Measurements from ENCODE around the gene ZSCAN22. TPM values are rescaled to one million over a fixed set of nuclear protein-coding genes. Genes with fewer than 3 reads are reported as not detected.

ZSCAN22 gene
- total and polyA plus RNA-seq, 2 of the 13 experiments (the other 11 are each of a cell fraction or from before 2014, with no cell fraction given), result 2.5 to 3.5 TPM

DNA sequence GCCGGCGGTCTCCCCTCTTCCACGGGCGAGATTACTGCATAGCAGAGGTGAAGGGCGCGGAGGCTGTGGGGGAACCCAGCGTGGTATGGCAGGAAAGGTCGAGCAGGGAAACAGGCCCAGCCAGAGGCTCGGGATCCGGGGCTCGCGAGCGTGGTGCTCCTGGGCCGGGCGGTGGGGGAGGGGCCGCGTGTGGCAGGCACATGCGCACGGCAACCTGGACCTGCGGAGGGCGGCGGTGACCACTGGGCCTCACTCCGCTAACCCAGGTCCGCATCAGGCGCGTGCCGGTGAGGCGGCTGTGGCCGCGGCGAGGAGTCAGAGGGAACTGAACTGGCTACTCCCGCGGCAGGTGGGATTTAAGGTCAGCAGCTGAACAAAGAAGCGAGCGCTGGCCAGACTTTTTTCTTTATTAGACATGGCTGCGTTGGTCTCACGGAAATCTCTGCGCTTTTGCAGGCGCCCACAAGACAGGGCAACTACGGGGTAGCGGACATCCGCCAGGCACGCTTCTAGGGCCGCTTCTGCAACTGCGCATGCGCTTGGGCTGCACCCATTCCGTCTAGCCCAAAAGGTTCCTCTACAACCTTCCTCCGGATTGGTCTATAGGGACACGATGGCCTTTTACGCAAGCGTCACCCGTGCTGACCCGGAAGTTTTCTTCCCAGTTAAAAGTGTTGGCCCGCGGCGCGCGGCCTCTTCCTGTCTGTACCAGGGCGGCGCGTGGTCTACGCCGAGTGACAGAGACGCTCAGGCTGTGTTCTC is 60.0 kb downstream of the ZSCAN22 start, which contains the start of gene RPS5 (continued):
- TF ChIP-seq, protein P1, sequence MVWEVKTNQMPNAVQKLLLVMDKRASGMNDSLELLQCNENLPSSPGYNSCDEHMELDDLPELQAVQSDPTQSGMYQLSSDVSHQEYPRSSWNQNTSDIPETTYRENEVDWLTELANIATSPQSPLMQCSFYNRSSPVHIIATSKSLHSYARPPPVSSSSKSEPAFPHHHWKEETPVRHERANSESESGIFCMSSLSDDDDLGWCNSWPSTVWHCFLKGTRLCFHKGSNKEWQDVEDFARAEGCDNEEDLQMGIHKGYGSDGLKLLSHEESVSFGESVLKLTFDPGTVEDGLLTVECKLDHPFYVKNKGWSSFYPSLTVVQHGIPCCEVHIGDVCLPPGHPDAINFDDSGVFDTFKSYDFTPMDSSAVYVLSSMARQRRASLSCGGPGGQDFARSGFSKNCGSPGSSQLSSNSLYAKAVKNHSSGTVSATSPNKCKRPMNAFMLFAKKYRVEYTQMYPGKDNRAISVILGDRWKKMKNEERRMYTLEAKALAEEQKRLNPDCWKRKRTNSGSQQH (CRISPR knock-in tag; IDR thresholded peaks at IDR 0.05; ENCODE audit: low read depth), result peak; percentile 77; the same call in 1 of the 2 replicates
- TF ChIP-seq MAFG (CRISPR knock-in tag; IDR thresholded peaks at IDR 0.05) (no peak), ZNF121 (CRISPR knock-in tag; IDR thresholded peaks at IDR 0.05) (no peak), HOMEZ (CRISPR knock-in tag; IDR thresholded peaks at IDR 0.05; ENCODE audit: low read depth) (no peak; the same call in 1 of the 2 replicates), SETDB1 (CRISPR knock-in tag; IDR thresholded peaks at IDR 0.05; ENCODE audit: borderline replicate concordance) (no peak), FOXO4 (CRISPR knock-in tag; conservative IDR thresholded peaks at IDR 0.05) (no peak), ZFP91 (CRISPR knock-in tag; IDR thresholded peaks at IDR 0.05; ENCODE audit: borderline replicate concordance) (peak; percentile 66), ZBTB2 (CRISPR knock-in tag; IDR thresholded peaks at IDR 0.05; ENCODE audit: low read depth) (peak; percentile 24; the same call in 1 of the 2 replicates), ZNF780A (CRISPR knock-in tag; IDR thresholded peaks at IDR 0.05) (peak; percentile 78; the same call in 1 of the 2 replicates), ZNF441 (CRISPR knock-in tag; IDR thresholded peaks at IDR 0.05; ENCODE audit: borderline replicate concordance) (peak; percentile 63; the same call in 1 of the 2 replicates), CEBPB (IDR thresholded peaks at IDR 0.05; ENCODE audit: borderline replicate concordance, low read depth, low read length) (peak; percentile 86), HOXA7 (CRISPR knock-in tag; IDR thresholded peaks at IDR 0.05) (no peak), ZNF569 (CRISPR knock-in tag; IDR thresholded peaks at IDR 0.05; ENCODE audit: borderline replicate concordance) (0 out of 2 replicates have a peak, but pooled peaks have one; percentile 16), ZNF12 (CRISPR knock-in tag; IDR thresholded peaks at IDR 0.05) (peak; percentile 36; the same call in 1 of the 2 replicates), MEIS1 (CRISPR knock-in tag; IDR thresholded peaks at IDR 0.05; ENCODE audit: borderline replicate concordance) (peak; percentile 82; the same call in 1 of the 2 replicates), GZF1 (CRISPR knock-in tag; IDR thresholded peaks at IDR 0.05) (peak; percentile 29; the same call in 1 of the 2 replicates), ASH2L (IDR thresholded peaks at IDR 0.05; ENCODE audit: insufficient read length, low read depth, low read length) (peak; percentile 80), KLF13 (CRISPR knock-in tag; IDR thresholded peaks at IDR 0.05) (no peak), ARNT (IDR thresholded peaks at IDR 0.05) (no peak)
